HepG2 (cell line): ENCODE measurements around the gene EPC2. TPM values are rescaled to one million over a fixed set of nuclear protein-coding genes. Genes with fewer than 3 reads are reported as not detected.
A peak's percentile ranks its signal among the peaks of the same experiment; 100 is the strongest.

Source experiments
- AHR ChIP-seq: IDR thresholded peaks from 2 replicates; pipeline ENCODE4 v1.6.1; 2018; ENCODE audit warnings: missing genetic modification reagents, missing compliant biosample characterization
- ARID2 ChIP-seq: sonication (generic); formaldehyde crosslinking; IDR thresholded peaks from 2 replicates; pipeline ENCODE4 v1.8.1; 2022; ENCODE audit warnings: mild to moderate bottlenecking, missing genetic modification reagents, borderline replicate concordance
- ATF1 ChIP-seq: IDR thresholded peaks from 2 replicates; pipeline ENCODE4 v1.6.1; 2016; ENCODE audit warnings: mild to moderate bottlenecking, control low read depth
- DBP ChIP-seq: sonication (generic); formaldehyde crosslinking; IDR thresholded peaks from 2 replicates; pipeline ENCODE4 v1.4.0; 2020; ENCODE audit warnings: missing genetic modification reagents; ENCODE audit errors: not compliant biosample characterization
- HBP1 ChIP-seq: IDR thresholded peaks from 2 replicates; pipeline ENCODE4 v1.6.1; 2016; ENCODE audit warnings: low read depth, control low read depth
- KAT7 ChIP-seq: IDR thresholded peaks from 2 replicates; pipeline ENCODE4 v1.6.1; 2018; ENCODE audit warnings: borderline replicate concordance, missing compliant biosample characterization
- ZBTB26 ChIP-seq: IDR thresholded peaks from 2 replicates; pipeline ENCODE4 v1.6.1; 2016; ENCODE audit warnings: missing compliant biosample characterization, missing genetic modification reagents, borderline replicate concordance
- ZNF10 ChIP-seq: sonication (generic); formaldehyde crosslinking; IDR thresholded peaks from 2 replicates; pipeline ENCODE4 v1.4.0; 2020; ENCODE audit warnings: mild to moderate bottlenecking, low read depth, missing genetic modification reagents, borderline replicate concordance
- ZNF124 ChIP-seq: sonication (generic); formaldehyde crosslinking; IDR thresholded peaks from 2 replicates; pipeline ENCODE4 v1.4.0; 2020; ENCODE audit warnings: missing genetic modification reagents
- ZNF333 ChIP-seq: sonication (generic); formaldehyde crosslinking; IDR thresholded peaks from 2 replicates; pipeline ENCODE4 v1.4.0; 2020; ENCODE audit warnings: mild to moderate bottlenecking, missing genetic modification reagents, borderline replicate concordance
- ZNF343 ChIP-seq: sonication (generic); formaldehyde crosslinking; IDR thresholded peaks from 2 replicates; pipeline ENCODE4 v1.4.0; 2020; ENCODE audit warnings: mild to moderate bottlenecking, missing genetic modification reagents
- ZNF367 ChIP-seq: sonication (generic); formaldehyde crosslinking; IDR thresholded peaks from 2 replicates; pipeline ENCODE4 v1.4.0; 2020; ENCODE audit warnings: missing genetic modification reagents, borderline replicate concordance
- ZNF547 ChIP-seq: sonication (generic); formaldehyde crosslinking; IDR thresholded peaks from 2 replicates; pipeline ENCODE4 v1.5.1; 2020; ENCODE audit warnings: mild to moderate bottlenecking, missing genetic modification reagents
- ZNF614 ChIP-seq: IDR thresholded peaks from 2 replicates; pipeline ENCODE4 v1.6.1; 2018; ENCODE audit warnings: missing biosample characterization, missing genetic modification reagents, inconsistent platforms, borderline replicate concordance
- ZNF773 ChIP-seq: sonication (generic); formaldehyde crosslinking; IDR thresholded peaks from 2 replicates; pipeline ENCODE4 v1.4.0; 2020; ENCODE audit warnings: missing genetic modification reagents, borderline replicate concordance
- polyA plus RNA-seq, 8 experiments: library from polyadenylated mRNA; depleted of rRNA in 3 of 8; stranded (reverse) in 7 of 8; unstranded in 1 of 8; fragments of >200 nt; fragmentation: Illumina TruSeq in 4 of 8; extraction: Trizol in 4 of 8; gene quantifications; 2 replicates each; pipeline versions ENCODE4 v1.2.1 to v1.2.3, GENCODE V29; 2011 to 2016; ENCODE audit warnings: low read depth in 4 of 8, missing spikeins in 1 of 8, mixed read lengths in 1 of 8; ENCODE audit not compliant: insufficient read depth in 1 of 8
- total RNA-seq, 5 experiments: library from RNA; depleted of rRNA; stranded (reverse); fragments of >200 nt; fragmentation: Illumina TruSeq; extraction: Trizol; gene quantifications; 2 replicates each; pipeline ENCODE4 v1.2.3, GENCODE V29; 2016; ENCODE audit warnings: low read depth in 1 of 5
- TF ChIP-seq, protein P1 (sequence below), 2 experiments: IDR thresholded peaks; 2 replicates each; pipeline ENCODE4 v1.6.1; 2011 to 2012; ENCODE audit warnings: low read length in 2 of 2, borderline replicate concordance in 1 of 2, low read depth in 1 of 2, mild to moderate bottlenecking in 1 of 2, moderate library complexity in 1 of 2
- TF ChIP-seq, protein P2 (sequence below): sonication (generic); formaldehyde crosslinking; IDR thresholded peaks from 2 replicates; pipeline ENCODE4 v1.4.0; 2020; ENCODE audit warnings: missing genetic modification reagents
- TF ChIP-seq, protein P3 (sequence below): sonication (generic); formaldehyde crosslinking; IDR thresholded peaks from 2 replicates; pipeline ENCODE4 v1.8.1; 2023; ENCODE audit warnings: missing genetic modification reagents, mild to moderate bottlenecking, borderline replicate concordance

The EPC2 gene
- total and polyA plus RNA-seq, 2 of the 13 experiments (the other 11 are each of a cell fraction or from before 2014, with no cell fraction given): 20.5 to 22.0 TPM

GRCh38 chr2:148643998-148644882 lies at the start of gene EPC2 (continued):
- TF ChIP-seq ZNF367 (CRISPR knock-in tag): peak; percentile 22; the same call in 1 of the 2 replicates
- no peak for TF ChIP-seq ATF1 (CRISPR knock-in tag)
- TF ChIP-seq, protein P1, sequence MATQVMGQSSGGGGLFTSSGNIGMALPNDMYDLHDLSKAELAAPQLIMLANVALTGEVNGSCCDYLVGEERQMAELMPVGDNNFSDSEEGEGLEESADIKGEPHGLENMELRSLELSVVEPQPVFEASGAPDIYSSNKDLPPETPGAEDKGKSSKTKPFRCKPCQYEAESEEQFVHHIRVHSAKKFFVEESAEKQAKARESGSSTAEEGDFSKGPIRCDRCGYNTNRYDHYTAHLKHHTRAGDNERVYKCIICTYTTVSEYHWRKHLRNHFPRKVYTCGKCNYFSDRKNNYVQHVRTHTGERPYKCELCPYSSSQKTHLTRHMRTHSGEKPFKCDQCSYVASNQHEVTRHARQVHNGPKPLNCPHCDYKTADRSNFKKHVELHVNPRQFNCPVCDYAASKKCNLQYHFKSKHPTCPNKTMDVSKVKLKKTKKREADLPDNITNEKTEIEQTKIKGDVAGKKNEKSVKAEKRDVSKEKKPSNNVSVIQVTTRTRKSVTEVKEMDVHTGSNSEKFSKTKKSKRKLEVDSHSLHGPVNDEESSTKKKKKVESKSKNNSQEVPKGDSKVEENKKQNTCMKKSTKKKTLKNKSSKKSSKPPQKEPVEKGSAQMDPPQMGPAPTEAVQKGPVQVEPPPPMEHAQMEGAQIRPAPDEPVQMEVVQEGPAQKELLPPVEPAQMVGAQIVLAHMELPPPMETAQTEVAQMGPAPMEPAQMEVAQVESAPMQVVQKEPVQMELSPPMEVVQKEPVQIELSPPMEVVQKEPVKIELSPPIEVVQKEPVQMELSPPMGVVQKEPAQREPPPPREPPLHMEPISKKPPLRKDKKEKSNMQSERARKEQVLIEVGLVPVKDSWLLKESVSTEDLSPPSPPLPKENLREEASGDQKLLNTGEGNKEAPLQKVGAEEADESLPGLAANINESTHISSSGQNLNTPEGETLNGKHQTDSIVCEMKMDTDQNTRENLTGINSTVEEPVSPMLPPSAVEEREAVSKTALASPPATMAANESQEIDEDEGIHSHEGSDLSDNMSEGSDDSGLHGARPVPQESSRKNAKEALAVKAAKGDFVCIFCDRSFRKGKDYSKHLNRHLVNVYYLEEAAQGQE (IDR thresholded peaks at IDR 0.05; ENCODE audit: borderline replicate concordance in 1 of 2, low read depth in 1 of 2, low read length in 2 of 2): peak; percentile 48 to 89
- TF ChIP-seq ZNF773 (CRISPR knock-in tag): no peak; the same call in 1 of the 2 replicates
- TF ChIP-seq, protein P2, sequence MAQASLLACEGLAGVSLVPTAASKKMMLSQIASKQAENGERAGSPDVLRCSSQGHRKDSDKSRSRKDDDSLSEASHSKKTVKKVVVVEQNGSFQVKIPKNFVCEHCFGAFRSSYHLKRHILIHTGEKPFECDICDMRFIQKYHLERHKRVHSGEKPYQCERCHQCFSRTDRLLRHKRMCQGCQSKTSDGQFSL (CRISPR knock-in tag): peak; percentile 37; the same call in 1 of the 2 replicates
- peak; percentile 75 for TF ChIP-seq ZNF547
- TF ChIP-seq ARID2 (CRISPR knock-in tag): peak; percentile 77; the same call in 1 of the 2 replicates
- TF ChIP-seq ZNF10 (CRISPR knock-in tag): peak; percentile 31; the same call in 1 of the 2 replicates
- TF ChIP-seq ZNF614: no peak
- no peak for TF ChIP-seq ZNF124 (CRISPR knock-in tag)
- 0 out of 2 replicates have a peak, but pooled peaks have one; percentile 35 for TF ChIP-seq AHR (CRISPR knock-in tag)
- no peak; the same call in 1 of the 2 replicates for TF ChIP-seq ZNF333 (CRISPR knock-in tag)
- peak; percentile 36 for TF ChIP-seq DBP (CRISPR knock-in tag)
- peak; percentile 57 for TF ChIP-seq HBP1
- no peak; the same call in 1 of the 2 replicates for TF ChIP-seq KAT7 (CRISPR knock-in tag)
- TF ChIP-seq, protein P3, sequence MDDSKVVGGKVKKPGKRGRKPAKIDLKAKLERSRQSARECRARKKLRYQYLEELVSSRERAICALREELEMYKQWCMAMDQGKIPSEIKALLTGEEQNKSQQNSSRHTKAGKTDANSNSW (CRISPR knock-in tag): no peak
- peak; percentile 78; the same call in 1 of the 2 replicates for TF ChIP-seq ZNF343 (CRISPR knock-in tag)
- TF ChIP-seq ZBTB26: no peak; the same call in 1 of the 2 replicates
